LHCN-M2 (cell line): ENCODE measurements around the gene CACNA1D. TPM values are rescaled to one million over a fixed set of nuclear protein-coding genes. Genes with fewer than 3 reads are reported as not detected.

Experiments
- DNase-seq: peaks from one replicate; pipeline ENCODE4 v3.0.0-alpha.2; 2012; ENCODE audit warnings: low read depth
- total RNA-seq: library from RNA; depleted of rRNA; stranded (reverse); fragments of >200 nt; gene quantifications from 2 replicates; pipeline ENCODE4 v1.2.3, GENCODE V29; 2014

Gene CACNA1D
- total RNA-seq, 1 experiment from 2014 or later, result 0.57 TPM

GRCh38 chr3:53804697-53805462 lies 310.5 kb downstream of the CACNA1D start:
- DNase-seq, result peak; percentile 68

DNA sequence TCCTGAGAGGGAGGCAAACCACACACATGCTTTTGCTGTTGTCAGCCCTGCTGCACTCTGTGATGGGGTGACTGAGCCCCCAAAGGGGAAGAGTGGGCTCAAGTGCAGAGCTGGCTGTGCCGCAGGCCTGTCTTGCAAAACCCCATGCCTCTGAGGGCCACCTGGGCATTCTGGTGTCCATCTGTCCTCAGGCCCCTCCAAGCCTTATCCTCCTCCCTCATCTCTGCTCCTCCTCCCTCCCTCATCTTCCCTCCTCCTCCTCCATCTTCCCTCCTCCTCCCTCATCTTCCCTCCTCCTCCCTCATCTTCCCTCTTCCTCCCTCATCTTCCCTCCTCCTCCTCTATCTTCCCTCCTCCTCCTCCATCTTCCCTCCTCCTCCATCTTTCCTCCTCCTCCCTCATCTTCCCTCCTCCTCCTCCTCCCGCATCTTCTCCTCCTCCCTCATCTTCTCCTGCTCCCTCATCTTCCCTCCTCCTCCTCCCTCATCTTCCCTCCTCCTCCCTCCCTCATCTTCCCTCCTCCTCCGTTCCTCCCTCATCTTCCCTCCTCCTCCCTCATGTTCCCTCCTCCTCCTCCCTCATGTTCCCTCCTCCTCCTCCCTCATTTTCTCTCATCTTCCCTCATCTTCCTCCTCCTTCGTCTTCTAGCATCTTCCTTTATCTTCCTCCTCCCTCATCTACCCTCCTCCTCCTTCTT lies 311.2 kb downstream of the CACNA1D start:
- DNase-seq, result no peak

- peak; percentile 81 for DNase-seq
Measured at GRCh38 chr3:53806182-53807116, 312.0 kb downstream of the CACNA1D start.

DNA sequence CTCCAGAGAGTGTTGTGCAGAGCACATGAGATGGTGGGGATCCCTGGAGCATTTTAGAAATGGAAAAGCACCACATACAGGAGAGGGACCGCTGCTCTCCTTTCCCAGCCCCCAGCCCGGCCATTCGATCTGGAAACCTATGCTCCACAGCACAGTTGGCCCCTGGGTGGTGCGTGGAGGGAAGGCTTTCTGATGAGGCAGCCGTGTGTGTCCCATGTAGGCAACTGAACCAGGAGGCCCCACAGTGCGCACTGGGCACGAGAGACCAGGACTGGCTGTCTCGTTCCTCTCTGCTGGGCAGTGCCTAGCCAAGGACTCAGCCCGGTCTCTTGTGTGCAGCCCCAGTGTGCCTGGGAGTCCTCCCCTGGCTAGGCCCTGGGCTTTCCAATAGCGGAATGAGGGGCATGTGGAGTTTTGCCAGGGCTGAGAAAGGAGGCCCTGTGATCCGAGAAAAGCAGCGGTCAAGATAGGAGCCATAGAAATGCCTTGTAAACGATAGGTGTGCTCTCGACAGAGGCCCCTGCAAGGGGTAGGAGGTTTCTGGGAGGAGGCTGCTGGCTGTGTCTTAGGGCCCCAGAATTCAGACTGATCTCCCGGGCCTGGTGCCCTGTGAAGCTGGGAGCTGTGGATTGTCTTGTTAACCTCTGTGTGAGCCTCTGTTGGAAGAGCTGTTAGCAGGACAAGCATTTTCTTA lies 312.9 kb downstream of the CACNA1D start:
- no peak for DNase-seq

DNA sequence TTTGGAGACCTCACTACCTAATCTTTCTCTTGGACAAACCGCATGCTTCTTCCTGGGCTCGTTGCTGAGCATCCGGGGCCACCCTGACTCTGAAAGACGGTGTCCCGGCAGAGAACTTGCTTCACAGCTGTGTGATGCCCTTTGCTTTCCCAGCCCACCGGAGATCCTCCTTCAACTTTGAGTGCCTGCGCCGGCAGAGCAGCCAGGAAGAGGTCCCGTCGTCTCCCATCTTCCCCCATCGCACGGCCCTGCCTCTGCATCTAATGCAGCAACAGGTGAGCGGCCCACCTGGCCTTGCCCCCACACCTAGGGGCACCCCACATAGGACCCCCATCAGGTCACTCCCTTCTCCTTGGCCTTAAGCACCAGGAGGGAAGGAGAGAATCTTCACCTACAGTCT lies 314.1 kb downstream of the CACNA1D start:
- no peak for DNase-seq

- no peak for DNase-seq
Measured at GRCh38 chr3:53809267-53809666, 314.9 kb downstream of the CACNA1D start.

DNA sequence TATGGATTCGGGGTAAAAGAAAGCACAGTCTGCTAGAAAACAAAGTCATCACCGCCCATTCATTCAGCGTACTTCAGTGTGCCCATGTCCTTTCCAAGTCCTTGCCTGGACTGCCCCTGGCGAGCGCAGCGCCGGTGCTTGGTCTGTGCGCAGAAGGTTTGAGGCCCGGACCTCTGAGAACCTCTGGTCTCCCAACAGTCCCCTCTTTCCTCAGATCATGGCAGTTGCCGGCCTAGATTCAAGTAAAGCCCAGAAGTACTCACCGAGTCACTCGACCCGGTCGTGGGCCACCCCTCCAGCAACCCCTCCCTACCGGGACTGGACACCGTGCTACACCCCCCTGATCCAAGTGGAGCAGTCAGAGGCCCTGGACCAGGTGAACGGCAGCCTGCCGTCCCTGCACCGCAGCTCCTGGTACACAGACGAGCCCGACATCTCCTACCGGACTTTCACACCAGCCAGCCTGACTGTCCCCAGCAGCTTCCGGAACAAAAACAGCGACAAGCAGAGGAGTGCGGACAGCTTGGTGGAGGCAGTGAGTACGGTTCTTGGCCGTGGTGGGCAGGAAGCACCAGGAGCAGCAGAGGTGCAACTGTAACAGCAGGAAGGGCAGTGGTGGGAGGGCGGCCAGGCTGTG lies 315.5 kb downstream of the CACNA1D start:
- no peak for DNase-seq

- DNase-seq, result no peak
Measured at GRCh38 chr3:53811143-53811927, 316.9 kb downstream of the CACNA1D start.

DNA sequence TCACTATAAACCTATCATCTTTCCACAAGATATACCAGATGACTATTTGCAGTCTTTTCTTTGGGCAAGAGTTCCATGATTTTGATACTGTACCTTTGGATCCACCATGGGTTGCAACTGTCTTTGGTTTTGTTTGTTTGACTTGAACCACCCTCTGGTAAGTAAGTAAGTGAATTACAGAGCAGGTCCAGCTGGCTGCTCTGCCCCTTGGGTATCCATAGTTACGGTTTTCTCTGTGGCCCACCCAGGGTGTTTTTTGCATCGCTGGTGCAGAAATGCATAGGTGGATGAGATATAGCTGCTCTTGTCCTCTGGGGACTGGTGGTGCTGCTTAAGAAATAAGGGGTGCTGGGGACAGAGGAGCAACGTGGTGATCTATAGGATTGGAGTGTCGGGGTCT lies 318.0 kb downstream of the CACNA1D start:
- DNase-seq, result no peak

GRCh38 chr3:53813229-53813628 lies 318.8 kb downstream of the CACNA1D start:
- no peak for DNase-seq

GRCh38 chr3:53813876-53814275 lies 319.5 kb downstream of the CACNA1D start:
- no peak for DNase-seq

- DNase-seq, result no peak
Measured at GRCh38 chr3:53815067-53815466, 320.7 kb downstream of the CACNA1D start.

DNA sequence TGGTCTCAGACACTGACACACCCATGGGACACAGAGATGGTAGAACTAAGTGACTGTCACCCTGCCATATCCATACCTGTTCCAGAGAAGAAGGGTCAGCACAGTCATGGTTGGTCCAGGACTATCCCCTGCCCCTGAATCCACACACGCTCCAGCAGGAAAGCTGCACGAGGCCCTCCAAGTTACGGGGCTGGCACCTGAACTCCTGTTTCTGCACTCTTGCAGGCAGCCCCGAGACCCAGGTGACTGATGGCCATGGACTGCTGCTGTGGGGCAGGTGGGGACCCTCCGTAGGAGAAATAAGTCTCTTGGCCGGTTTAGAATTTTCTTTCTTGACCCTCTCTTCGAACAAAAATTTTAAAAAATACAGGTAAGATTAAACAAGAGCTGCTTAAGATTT lies 321.2 kb downstream of the CACNA1D start:
- DNase-seq, result no peak

DNA sequence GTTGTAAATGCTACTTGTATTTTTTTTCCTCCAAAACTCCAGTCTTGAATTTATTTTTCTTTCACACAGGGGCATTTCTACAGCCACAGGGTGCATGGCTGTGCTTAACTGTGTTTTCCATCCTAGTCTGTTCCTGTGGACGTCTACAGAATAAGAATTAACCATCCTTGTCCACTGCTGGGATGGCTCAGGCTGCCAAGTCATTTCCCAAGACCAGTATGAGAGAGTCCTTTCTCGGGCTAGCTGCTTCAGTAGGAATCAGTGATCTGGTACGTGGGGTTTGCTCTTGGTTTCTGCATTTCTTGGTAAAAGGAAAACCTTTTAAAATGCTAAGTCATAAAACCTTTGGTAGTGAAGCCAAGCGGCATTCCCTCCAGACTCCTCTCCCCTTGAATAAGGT lies 322.0 kb downstream of the CACNA1D start:
- DNase-seq, result no peak

- no peak for DNase-seq
Measured at GRCh38 chr3:53817211-53817610, 322.8 kb downstream of the CACNA1D start.

DNA sequence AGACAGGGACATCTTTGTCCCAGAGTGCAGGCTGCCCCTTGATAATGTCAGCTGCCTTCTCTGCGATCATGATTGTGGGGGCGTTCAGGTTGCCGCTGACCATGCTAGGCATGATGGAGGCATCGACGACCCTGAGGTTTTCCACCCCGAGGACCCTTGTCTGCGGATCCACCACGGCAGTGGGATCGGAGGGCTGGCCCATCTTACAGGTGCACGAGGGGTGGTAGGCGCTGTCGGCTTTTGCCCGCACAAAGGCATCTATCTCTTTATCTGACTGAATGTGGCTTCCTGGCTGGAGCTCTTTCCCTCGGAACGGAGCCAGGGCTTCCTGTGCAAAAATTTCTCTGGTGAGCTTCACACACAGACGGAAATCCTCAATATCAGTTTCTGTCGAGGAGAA lies 323.4 kb downstream of the CACNA1D start:
- DNase-seq, result no peak

DNA sequence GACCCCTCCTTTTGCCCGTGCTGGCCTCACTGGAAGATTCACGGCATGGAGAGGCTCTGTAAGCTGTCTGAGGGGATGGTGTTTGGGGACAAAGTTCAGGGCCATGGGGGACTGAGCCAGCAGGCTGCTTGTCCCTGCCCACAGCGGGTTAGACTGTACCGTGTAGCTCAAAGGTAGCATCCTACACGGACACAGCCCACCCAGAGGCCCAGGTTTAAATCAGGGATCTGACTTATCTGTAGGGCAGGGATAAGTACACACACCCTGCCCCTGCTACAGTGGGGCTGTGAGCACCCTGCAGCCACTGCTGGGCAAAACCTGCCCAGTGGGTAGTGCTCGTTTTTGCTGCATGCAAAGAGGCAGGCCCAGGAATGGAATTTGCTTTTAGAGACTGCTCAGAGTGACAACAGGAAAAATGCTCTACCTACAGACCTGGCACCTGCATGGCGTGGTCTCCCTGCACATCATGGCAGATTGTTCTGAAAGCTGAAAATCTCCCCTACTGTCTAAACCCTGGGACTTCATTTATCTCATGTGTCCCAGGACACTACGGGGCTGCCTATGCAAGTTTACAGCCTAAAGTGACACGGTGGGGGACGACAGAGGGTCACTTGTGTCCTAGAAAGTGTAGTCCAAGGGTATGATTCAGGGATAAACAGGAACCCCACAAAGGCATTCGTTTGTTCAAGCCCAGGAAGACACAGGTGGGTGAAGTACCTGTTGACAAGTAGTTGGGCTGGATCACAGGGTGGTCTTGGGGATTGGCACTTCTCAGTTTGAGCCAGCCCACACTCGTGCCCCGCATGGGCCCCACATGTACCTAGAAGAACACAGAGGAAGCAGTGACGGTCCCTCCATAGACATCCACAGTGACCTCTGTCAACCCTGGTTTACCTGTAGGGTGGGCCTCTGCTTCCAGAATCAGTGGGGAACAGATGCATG lies 324.1 kb downstream of the CACNA1D start:
- DNase-seq, result no peak

DNA sequence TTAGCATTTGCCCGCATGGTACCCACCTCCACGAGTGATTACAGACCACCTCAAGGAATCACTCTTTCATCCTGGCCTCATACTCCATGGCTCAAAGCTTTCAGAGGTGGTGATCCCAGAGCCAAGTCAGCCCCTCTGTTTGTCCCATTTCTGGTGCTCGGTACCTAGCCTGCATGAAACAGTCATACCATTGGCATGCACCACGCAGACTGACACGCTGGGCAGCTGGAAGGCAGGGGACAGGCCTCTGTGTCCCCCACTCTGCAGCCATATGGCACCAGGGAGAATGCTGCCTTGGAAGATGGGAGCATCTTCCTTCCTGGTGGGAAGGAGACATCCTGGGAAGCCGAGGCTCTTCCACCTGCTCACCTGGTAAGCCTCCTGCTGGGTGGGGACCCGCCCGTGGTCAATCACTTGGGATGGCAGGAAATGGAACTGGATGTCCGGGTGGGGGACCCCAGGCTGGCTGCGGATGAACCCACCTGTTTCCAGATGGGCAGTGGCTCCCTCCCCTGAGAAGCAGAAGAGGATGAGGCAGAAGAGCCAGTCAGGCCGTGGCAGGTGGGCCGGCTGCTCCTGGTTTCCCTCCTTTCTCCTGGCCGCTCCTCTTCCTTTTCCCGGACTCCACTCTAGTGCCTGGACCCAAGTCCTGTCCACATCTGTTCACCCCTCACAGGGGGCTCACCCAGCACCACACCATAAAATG lies 324.9 kb downstream of the CACNA1D start:
- DNase-seq, result no peak
